Neural cell (in vitro differentiated cells): ENCODE measurements around the gene COL6A6. TPM values are rescaled to one million over a fixed set of nuclear protein-coding genes. Genes with fewer than 3 reads are reported as not detected.

Experiments
- H2AFZ ChIP-seq: fragments of 200-600, 300-800 bp; sonication (generic), shearing (Covaris generic); 2 replicates; pipeline ENCODE4 v1.6.0; 2014; ENCODE audit warnings: low read depth, mild to moderate bottlenecking, antibody characterized with exemption, low read length, moderate library complexity
- H3F3A ChIP-seq: fragments of 200-600 bp; shearing (Covaris generic); 2 replicates; pipeline ENCODE4 v1.6.1; 2016; ENCODE audit warnings: mild to moderate bottlenecking, moderate library complexity, mixed read lengths, antibody characterized with exemption, low read length; ENCODE audit not compliant: insufficient read depth, poor library complexity, severe bottlenecking
- H3K27ac ChIP-seq: fragments of 200-600, 300-800 bp; sonication (generic), shearing (Covaris generic); 2 replicates; pipeline ENCODE4 v1.5.1; 2014; ENCODE audit warnings: mild to moderate bottlenecking, low read length, moderate library complexity
- H3K27me3 ChIP-seq: fragments of 300-800, 200-600 bp; sonication (generic), shearing (Covaris generic); 2 replicates; pipeline ENCODE4 v1.6.0; 2014; ENCODE audit warnings: mild to moderate bottlenecking, low read depth, low read length, moderate library complexity; ENCODE audit not compliant: insufficient read depth
- H3K36me3 ChIP-seq: fragments of 300-800, 200-600 bp; sonication (generic), shearing (Covaris generic); 2 replicates; pipeline ENCODE4 v1.5.1; 2014; ENCODE audit warnings: mild to moderate bottlenecking, antibody characterized with exemption, low read length, moderate library complexity; ENCODE audit not compliant: insufficient read depth
- H3K4me2 ChIP-seq: fragments of 300-800, 200-600 bp; sonication (generic), shearing (Covaris generic); 2 replicates; pipeline ENCODE4 v1.6.0; 2014; ENCODE audit warnings: mild to moderate bottlenecking, low read length
- H3K4me3 ChIP-seq: fragments of 300-800, 200-600 bp; sonication (generic), shearing (Covaris generic); 2 replicates; pipeline ENCODE4 v1.5.1; 2014; ENCODE audit warnings: mild to moderate bottlenecking, low read length, moderate library complexity
- H3K79me2 ChIP-seq: fragments of 200-600 bp; shearing (Covaris generic); replicated peaks from 2 replicates; pipeline ENCODE4 v1.6.0; 2014; ENCODE audit warnings: mild to moderate bottlenecking, low read length, moderate library complexity; ENCODE audit not compliant: insufficient read depth
- H3K9ac ChIP-seq: fragments of 300-800, 200-600 bp; sonication (generic), shearing (Covaris generic); 2 replicates; pipeline ENCODE4 v1.6.1; 2016; ENCODE audit warnings: mild to moderate bottlenecking, low read length, mixed read lengths
- H3K9me2 ChIP-seq: fragments of 200-600 bp; shearing (Covaris generic); 2 replicates; pipeline ENCODE4 v1.6.1; 2016; ENCODE audit warnings: mild to moderate bottlenecking, low read length, mixed read lengths; ENCODE audit not compliant: insufficient read depth
- H3K9me3 ChIP-seq: fragments of 200-600, 300-800 bp; sonication (generic), shearing (Covaris generic); 2 replicates; pipeline ENCODE4 v1.6.1; 2016; ENCODE audit warnings: mild to moderate bottlenecking, mixed run types, low read length, moderate library complexity, mixed read lengths
- H4K20me1 ChIP-seq: fragments of 200-600 bp; shearing (Covaris generic); 2 replicates; pipeline ENCODE4 v1.6.1; 2016; ENCODE audit warnings: mild to moderate bottlenecking, mixed run types; ENCODE audit not compliant: insufficient read depth
- EP300 ChIP-seq: fragments of 450-650 bp; conservative IDR thresholded peaks from 2 replicates; pipeline ENCODE4 v1.6.1; 2014; ENCODE audit warnings: antibody characterized with exemption, mild to moderate bottlenecking, moderate library complexity; ENCODE audit not compliant: poor library complexity, severe bottlenecking
- EZH2 ChIP-seq: fragments of 200-600, 300-800 bp; shearing (Covaris generic), sonication (generic); IDR thresholded peaks from 2 replicates; pipeline ENCODE4 v1.6.1; 2014; ENCODE audit warnings: antibody characterized with exemption, low read length, borderline replicate concordance, mild to moderate bottlenecking; ENCODE audit not compliant: insufficient read depth, poor library complexity, severe bottlenecking
- MXI1 ChIP-seq: fragments of 450-650 bp; conservative IDR thresholded peaks from 2 replicates; pipeline ENCODE4 v1.6.1; 2014; ENCODE audit warnings: antibody characterized with exemption, mild to moderate bottlenecking; ENCODE audit not compliant: poor library complexity, severe bottlenecking
- POLR2AphosphoS5 ChIP-seq: IDR thresholded peaks from 2 replicates; pipeline ENCODE4 v1.6.1; 2012
- RAD21 ChIP-seq: fragments of 450-650 bp; conservative IDR thresholded peaks from 2 replicates; pipeline ENCODE4 v1.6.1; 2014; ENCODE audit warnings: antibody characterized with exemption, mild to moderate bottlenecking, moderate library complexity
- REST ChIP-seq: IDR thresholded peaks from 2 replicates; pipeline ENCODE4 v1.6.1; 2012; ENCODE audit warnings: borderline replicate concordance
- SMC3 ChIP-seq: fragments of 450-650 bp; conservative IDR thresholded peaks from 2 replicates; pipeline ENCODE4 v1.6.1; 2014; ENCODE audit warnings: antibody characterized with exemption, mild to moderate bottlenecking, moderate library complexity; ENCODE audit not compliant: poor library complexity
- TAF1 ChIP-seq: IDR thresholded peaks from 2 replicates; pipeline ENCODE4 v1.6.1; 2012; ENCODE audit warnings: low read depth
- polyA plus RNA-seq: library from polyadenylated mRNA; depleted of rRNA; stranded (reverse); fragments of >200 nt; gene quantifications from 2 replicates; pipeline ENCODE4 v1.2.3, GENCODE V29; 2014
- TF ChIP-seq, protein P1 (sequence below): fragments of 450-650 bp; IDR thresholded peaks from 2 replicates; pipeline ENCODE4 v1.5.1; 2014; ENCODE audit warnings: antibody characterized with exemption, mild to moderate bottlenecking, moderate library complexity; ENCODE audit not compliant: poor library complexity, severe bottlenecking

COL6A6 gene
- polyA plus RNA-seq, 1 donor from 2014 or later: not detected

GRCh38 chr3:130480736-130481135 is 36.2 kb upstream of the COL6A6 start:
- Histone ChIP-seq H2AFZ (no peak overlapping the region), H3F3A (no peaks in the 10 kb centered on the region), H3K27ac (no peak overlapping the region), H3K4me3 (no peak overlapping the region), H3K9me2 (no peaks in the 10 kb centered on the region), H3K4me2 (no peak overlapping the region), H4K20me1 (no peaks in the 10 kb centered on the region), H3K27me3 (no peaks in the 10 kb centered on the region), H3K9ac (no peak overlapping the region), H3K36me3 (no peaks in the 10 kb centered on the region), H3K9me3 (no peaks in the 10 kb centered on the region), H3K79me2 (no peaks in the 10 kb centered on the region)
- TF ChIP-seq MXI1 (no peak), RAD21 (peak; percentile 21), REST (no peak)
- TF ChIP-seq, protein P1, sequence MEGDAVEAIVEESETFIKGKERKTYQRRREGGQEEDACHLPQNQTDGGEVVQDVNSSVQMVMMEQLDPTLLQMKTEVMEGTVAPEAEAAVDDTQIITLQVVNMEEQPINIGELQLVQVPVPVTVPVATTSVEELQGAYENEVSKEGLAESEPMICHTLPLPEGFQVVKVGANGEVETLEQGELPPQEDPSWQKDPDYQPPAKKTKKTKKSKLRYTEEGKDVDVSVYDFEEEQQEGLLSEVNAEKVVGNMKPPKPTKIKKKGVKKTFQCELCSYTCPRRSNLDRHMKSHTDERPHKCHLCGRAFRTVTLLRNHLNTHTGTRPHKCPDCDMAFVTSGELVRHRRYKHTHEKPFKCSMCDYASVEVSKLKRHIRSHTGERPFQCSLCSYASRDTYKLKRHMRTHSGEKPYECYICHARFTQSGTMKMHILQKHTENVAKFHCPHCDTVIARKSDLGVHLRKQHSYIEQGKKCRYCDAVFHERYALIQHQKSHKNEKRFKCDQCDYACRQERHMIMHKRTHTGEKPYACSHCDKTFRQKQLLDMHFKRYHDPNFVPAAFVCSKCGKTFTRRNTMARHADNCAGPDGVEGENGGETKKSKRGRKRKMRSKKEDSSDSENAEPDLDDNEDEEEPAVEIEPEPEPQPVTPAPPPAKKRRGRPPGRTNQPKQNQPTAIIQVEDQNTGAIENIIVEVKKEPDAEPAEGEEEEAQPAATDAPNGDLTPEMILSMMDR: peak; percentile 13

GRCh38 chr3:130488288-130488687 is 28.7 kb upstream of the COL6A6 start:
- H3F3A ChIP-seq: no peaks in the 10 kb centered on the region
- H2AFZ ChIP-seq: no peak overlapping the region
- no peaks in the 10 kb centered on the region for H4K20me1 ChIP-seq
- no peaks in the 10 kb centered on the region for H3K9me2 ChIP-seq
- H3K27me3 ChIP-seq: no peaks in the 10 kb centered on the region
- H3K79me2 ChIP-seq: no peaks in the 10 kb centered on the region
- no peak overlapping the region for H3K9ac ChIP-seq
- no peak overlapping the region for H3K27ac ChIP-seq
- no peak overlapping the region for H3K4me3 ChIP-seq
- H3K36me3 ChIP-seq: no peaks in the 10 kb centered on the region
- TF ChIP-seq POLR2AphosphoS5 (no peak), REST (no peak), RAD21 (no peak), EP300 (no peak), TAF1 (no peak), MXI1 (no peak), SMC3 (no peak), EZH2 (no peak)
- TF ChIP-seq, protein P1: no peak
- no peaks in the 10 kb centered on the region for H3K9me3 ChIP-seq
- H3K4me2 ChIP-seq: no peak overlapping the region
